ENCODE measurements around the gene PLA2G2F. TPM values are rescaled to one million over a fixed set of nuclear protein-coding genes. Genes with fewer than 3 reads are reported as not detected.

The PLA2G2F gene
- total RNA-seq, 1 experiment from 2014 or later, result not detected

DNA sequence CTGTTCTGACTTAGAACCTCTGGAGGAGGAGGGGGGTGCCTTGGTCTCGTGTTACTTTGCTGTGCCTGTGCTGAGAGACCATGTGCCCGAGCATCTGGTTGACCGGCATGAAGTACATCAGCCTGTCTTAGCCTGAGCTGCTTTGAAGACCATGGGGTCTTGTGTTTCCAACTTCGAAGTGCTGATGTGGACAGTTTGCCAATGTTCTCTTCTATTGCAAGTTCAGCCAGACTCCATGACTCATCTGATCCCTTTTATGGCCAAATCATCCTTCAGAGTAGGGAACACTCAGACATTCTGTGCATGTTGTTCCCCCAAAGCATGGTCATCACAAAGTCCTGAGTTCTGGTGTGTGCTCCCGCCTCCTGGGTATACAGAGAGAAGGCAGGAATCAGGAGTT, 53.2 kb downstream of the PLA2G2F start:
- CTCF ChIA-PET, result no interaction called here
- TF ChIP-seq TCF7L2 (IDR thresholded peaks at IDR 0.05; ENCODE audit: low read depth, low read length), result no peak
- intact Hi-C loops (cut with micrococcal nuclease; ENCODE audit: unreplicated experiment), result no loop called here

DNA sequence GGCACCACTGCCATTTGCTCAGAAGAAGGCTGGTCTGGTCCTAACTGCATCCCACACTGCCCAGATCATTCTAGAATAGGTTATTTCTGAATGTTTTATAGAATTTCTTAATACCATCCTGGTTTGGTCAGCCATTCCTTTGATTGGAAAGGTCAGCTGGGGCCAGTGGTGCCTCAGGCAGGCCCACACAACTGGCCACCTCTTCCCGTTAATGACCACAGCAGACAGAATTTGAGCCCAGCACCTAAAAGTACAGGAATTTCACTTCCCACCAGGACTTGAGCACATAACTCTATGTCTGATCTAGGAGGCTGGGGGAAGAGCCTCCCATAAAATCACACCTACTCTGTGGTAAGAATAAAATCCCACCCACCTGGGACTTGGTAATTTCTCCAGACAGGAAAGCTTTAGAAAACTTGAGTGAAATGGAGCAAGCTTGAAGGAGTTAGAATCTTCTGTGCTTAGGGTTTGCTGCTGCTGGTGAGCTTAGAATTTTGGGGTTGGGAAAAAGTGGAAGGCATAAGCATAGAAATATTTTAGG, 53.8 kb downstream of the PLA2G2F start:
- POLR2A ChIA-PET, result no interaction called here
- Histone ChIP-seq H3K4me3 (ENCODE audit: low read depth in 2 of 2, low read length in 2 of 2) (no peak overlapping the region), H3K9me3 (ENCODE audit: control insufficient read depth, insufficient read depth, low read depth, low read length) (no peaks in the 10 kb centered on the region), H3K4me1 (ENCODE audit: control insufficient read depth, insufficient read depth, low read length) (no peaks in the 10 kb centered on the region), H3K27me3 (ENCODE audit: control insufficient read depth, insufficient read depth, low read length) (peaks cover 32% of the 10 kb centered on the region), H3K36me3 (ENCODE audit: control insufficient read depth, insufficient read depth, low read length) (no peaks in the 10 kb centered on the region), H3K27ac (ENCODE audit: low read length) (no peak overlapping the region)
- BruUV-seq (replicated peaks), result no TSS peak
- TF ChIP-seq, protein P1, sequence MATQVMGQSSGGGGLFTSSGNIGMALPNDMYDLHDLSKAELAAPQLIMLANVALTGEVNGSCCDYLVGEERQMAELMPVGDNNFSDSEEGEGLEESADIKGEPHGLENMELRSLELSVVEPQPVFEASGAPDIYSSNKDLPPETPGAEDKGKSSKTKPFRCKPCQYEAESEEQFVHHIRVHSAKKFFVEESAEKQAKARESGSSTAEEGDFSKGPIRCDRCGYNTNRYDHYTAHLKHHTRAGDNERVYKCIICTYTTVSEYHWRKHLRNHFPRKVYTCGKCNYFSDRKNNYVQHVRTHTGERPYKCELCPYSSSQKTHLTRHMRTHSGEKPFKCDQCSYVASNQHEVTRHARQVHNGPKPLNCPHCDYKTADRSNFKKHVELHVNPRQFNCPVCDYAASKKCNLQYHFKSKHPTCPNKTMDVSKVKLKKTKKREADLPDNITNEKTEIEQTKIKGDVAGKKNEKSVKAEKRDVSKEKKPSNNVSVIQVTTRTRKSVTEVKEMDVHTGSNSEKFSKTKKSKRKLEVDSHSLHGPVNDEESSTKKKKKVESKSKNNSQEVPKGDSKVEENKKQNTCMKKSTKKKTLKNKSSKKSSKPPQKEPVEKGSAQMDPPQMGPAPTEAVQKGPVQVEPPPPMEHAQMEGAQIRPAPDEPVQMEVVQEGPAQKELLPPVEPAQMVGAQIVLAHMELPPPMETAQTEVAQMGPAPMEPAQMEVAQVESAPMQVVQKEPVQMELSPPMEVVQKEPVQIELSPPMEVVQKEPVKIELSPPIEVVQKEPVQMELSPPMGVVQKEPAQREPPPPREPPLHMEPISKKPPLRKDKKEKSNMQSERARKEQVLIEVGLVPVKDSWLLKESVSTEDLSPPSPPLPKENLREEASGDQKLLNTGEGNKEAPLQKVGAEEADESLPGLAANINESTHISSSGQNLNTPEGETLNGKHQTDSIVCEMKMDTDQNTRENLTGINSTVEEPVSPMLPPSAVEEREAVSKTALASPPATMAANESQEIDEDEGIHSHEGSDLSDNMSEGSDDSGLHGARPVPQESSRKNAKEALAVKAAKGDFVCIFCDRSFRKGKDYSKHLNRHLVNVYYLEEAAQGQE (IDR thresholded peaks at IDR 0.05; ENCODE audit: insufficient read depth in 1 of 2, low read depth in 2 of 2, low read length in 1 of 2), result no peak
- TF ChIP-seq SIN3A (IDR thresholded peaks at IDR 0.05; ENCODE audit: borderline replicate concordance, insufficient read depth, low read depth, low read length) (no peak), TCF7L2 (IDR thresholded peaks at IDR 0.05; ENCODE audit: low read depth, low read length) (no peak), POLR2AphosphoS5 (IDR thresholded peaks at IDR 0.05; ENCODE audit: low read depth, low read length) (no peak)
- TF ChIP-seq, protein P2, sequence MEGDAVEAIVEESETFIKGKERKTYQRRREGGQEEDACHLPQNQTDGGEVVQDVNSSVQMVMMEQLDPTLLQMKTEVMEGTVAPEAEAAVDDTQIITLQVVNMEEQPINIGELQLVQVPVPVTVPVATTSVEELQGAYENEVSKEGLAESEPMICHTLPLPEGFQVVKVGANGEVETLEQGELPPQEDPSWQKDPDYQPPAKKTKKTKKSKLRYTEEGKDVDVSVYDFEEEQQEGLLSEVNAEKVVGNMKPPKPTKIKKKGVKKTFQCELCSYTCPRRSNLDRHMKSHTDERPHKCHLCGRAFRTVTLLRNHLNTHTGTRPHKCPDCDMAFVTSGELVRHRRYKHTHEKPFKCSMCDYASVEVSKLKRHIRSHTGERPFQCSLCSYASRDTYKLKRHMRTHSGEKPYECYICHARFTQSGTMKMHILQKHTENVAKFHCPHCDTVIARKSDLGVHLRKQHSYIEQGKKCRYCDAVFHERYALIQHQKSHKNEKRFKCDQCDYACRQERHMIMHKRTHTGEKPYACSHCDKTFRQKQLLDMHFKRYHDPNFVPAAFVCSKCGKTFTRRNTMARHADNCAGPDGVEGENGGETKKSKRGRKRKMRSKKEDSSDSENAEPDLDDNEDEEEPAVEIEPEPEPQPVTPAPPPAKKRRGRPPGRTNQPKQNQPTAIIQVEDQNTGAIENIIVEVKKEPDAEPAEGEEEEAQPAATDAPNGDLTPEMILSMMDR (IDR thresholded peaks at IDR 0.05), result no peak
- CTCF ChIA-PET, result no interaction called here
- intact Hi-C loops (cut with micrococcal nuclease; ENCODE audit: unreplicated experiment), result no loop called here
- DNase-seq (ENCODE audit: low read depth, low spot score), result no peak
- ATAC-seq, result no peak
- in situ Hi-C loops (cut with HindIII; ENCODE audit: low pct_unique_long_range_greater_than_20kb, low sequenced_read_pairs), result no loop called here

More for the DNA sequence above, 53.2 kb downstream of the PLA2G2F start:
- no TSS peak for BruUV-seq (replicated peaks)
- in situ Hi-C loops (cut with HindIII; ENCODE audit: low pct_unique_long_range_greater_than_20kb, low sequenced_read_pairs), result no loop called here
- no peak overlapping the region for H3K4me3 ChIP-seq (ENCODE audit: low read depth in 2 of 2, low read length in 2 of 2)
- ATAC-seq, result no peak
- no peaks in the 10 kb centered on the region for H3K36me3 ChIP-seq (ENCODE audit: control insufficient read depth, insufficient read depth, low read length)
- H3K27me3 ChIP-seq (ENCODE audit: control insufficient read depth, insufficient read depth, low read length), result peaks cover 36% of the 10 kb centered on the region
- no peak for DNase-seq (ENCODE audit: low read depth, low spot score)
- H3K9me3 ChIP-seq (ENCODE audit: control insufficient read depth, insufficient read depth, low read depth, low read length), result no peaks in the 10 kb centered on the region
- no peak overlapping the region for H3K27ac ChIP-seq (ENCODE audit: low read length)
- POLR2A ChIA-PET, result no interaction called here
- H3K4me1 ChIP-seq (ENCODE audit: control insufficient read depth, insufficient read depth, low read length), result no peaks in the 10 kb centered on the region

DNA sequence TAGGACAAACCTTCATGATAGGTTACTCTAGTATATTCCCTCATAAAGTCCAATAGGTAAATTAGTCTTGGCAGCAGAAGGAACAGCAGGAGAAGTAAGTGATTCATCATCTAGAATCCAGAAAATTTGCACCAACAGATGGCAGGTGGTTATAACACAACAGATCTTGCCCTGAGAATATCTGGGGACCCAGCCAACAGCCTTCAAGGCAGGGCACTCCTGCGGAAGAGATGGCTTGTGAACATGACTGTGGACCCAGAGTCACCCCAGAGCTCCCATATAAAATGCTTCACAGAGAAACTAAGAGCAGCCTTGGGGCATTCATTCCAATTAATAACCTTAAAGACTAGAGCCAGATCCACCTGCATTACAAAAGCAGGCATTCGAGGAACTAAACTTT, 55.1 kb downstream of the PLA2G2F start:
- ChIA-PET POLR2A (no interaction called here), CTCF (interaction anchor here (0.6 kb wide), 1 partner anchor 14 kb away, joined by 3 read pairs; no protein-coding TSS in a partner anchor)
- Histone ChIP-seq H3K4me3 (ENCODE audit: low read depth in 2 of 2, low read length in 2 of 2) (no peak overlapping the region), H3K9me3 (ENCODE audit: control insufficient read depth, insufficient read depth, low read depth, low read length) (no peaks in the 10 kb centered on the region), H3K27ac (ENCODE audit: low read length) (no peak overlapping the region), H3K36me3 (ENCODE audit: control insufficient read depth, insufficient read depth, low read length) (no peaks in the 10 kb centered on the region), H3K4me1 (ENCODE audit: control insufficient read depth, insufficient read depth, low read length) (no peaks in the 10 kb centered on the region), H3K27me3 (ENCODE audit: control insufficient read depth, insufficient read depth, low read length) (peaks cover 24% of the 10 kb centered on the region)
- intact Hi-C loops (cut with micrococcal nuclease; ENCODE audit: unreplicated experiment), result loop anchor here (2.0 kb wide), 1 partner anchor 93 kb away; no protein-coding TSS in a partner anchor
- ATAC-seq (no peak), DNase-seq (ENCODE audit: low read depth, low spot score) (no peak)
- no TSS peak for BruUV-seq (replicated peaks)
- TF ChIP-seq POLR2AphosphoS5 (IDR thresholded peaks at IDR 0.05; ENCODE audit: low read depth, low read length), result no peak
- TF ChIP-seq, protein P2 (IDR thresholded peaks at IDR 0.05), result no peak
- TF ChIP-seq, protein P1 (IDR thresholded peaks at IDR 0.05; ENCODE audit: insufficient read depth in 1 of 2, low read depth in 2 of 2, low read length in 1 of 2), result no peak
- no peak for TF ChIP-seq TCF7L2 (IDR thresholded peaks at IDR 0.05; ENCODE audit: low read depth, low read length)
- TF ChIP-seq SIN3A (IDR thresholded peaks at IDR 0.05; ENCODE audit: borderline replicate concordance, insufficient read depth, low read depth, low read length), result no peak
- in situ Hi-C loops (cut with HindIII; ENCODE audit: low pct_unique_long_range_greater_than_20kb, low sequenced_read_pairs), result no loop called here
